Measurements from ENCODE around the gene RANBP3.

The RANBP3 gene

DNA sequence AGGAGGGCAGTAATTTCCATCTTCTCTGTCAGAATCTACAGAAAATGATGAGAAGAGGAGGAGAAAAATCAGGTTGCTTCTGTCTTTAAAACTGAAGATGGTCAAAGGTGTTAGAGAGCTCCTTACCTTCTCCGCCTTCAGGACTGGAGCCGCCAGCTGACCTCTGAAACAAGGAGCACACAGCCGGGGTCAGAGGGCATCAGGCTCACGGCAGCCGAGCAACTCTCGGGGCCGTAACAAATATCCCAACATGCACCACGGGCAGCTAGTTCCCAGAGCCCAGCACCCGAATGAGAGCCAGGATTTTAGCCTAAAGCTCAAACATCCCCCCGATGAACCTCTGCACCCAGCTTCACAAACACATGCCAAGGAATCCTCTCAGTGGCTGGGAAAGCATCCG is 36.3 kb downstream of the RANBP3 start:
- TF ChIP-seq, protein P1, sequence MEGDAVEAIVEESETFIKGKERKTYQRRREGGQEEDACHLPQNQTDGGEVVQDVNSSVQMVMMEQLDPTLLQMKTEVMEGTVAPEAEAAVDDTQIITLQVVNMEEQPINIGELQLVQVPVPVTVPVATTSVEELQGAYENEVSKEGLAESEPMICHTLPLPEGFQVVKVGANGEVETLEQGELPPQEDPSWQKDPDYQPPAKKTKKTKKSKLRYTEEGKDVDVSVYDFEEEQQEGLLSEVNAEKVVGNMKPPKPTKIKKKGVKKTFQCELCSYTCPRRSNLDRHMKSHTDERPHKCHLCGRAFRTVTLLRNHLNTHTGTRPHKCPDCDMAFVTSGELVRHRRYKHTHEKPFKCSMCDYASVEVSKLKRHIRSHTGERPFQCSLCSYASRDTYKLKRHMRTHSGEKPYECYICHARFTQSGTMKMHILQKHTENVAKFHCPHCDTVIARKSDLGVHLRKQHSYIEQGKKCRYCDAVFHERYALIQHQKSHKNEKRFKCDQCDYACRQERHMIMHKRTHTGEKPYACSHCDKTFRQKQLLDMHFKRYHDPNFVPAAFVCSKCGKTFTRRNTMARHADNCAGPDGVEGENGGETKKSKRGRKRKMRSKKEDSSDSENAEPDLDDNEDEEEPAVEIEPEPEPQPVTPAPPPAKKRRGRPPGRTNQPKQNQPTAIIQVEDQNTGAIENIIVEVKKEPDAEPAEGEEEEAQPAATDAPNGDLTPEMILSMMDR (IDR thresholded peaks at IDR 0.05; ENCODE audit: unreplicated experiment in 3 of 3) = no peak
- H3K4me1 Mint-ChIP-seq = peaks cover 70% of the 10 kb centered on the region
- peak overlapping the region in 2 of 3 experiments; percentile 6 to 20 for H3K4me3 Mint-ChIP-seq
- no peaks in the 10 kb centered on the region for H3K27me3 Mint-ChIP-seq (ENCODE audit: low read depth)
- peak overlapping the region; percentile 81 to 98 (median 86) for H3K27ac Mint-ChIP-seq
- peaks cover 47% of the 10 kb centered on the region for H3K36me3 Mint-ChIP-seq (ENCODE audit: low read depth)
- no peaks in the 10 kb centered on the region for H3K9me3 Mint-ChIP-seq

- no peaks in the 10 kb centered on the region for H3K27me3 Mint-ChIP-seq (ENCODE audit: low read depth)
- peak overlapping the region in 1 of 3 experiments; percentile 98 for H3K27ac Mint-ChIP-seq
- no peak overlapping the region for H3K4me3 Mint-ChIP-seq
- TF ChIP-seq, protein P1 (IDR thresholded peaks at IDR 0.05; ENCODE audit: unreplicated experiment in 3 of 3) = no peak
- peaks cover 72% of the 10 kb centered on the region for H3K4me1 Mint-ChIP-seq
- H3K9me3 Mint-ChIP-seq = no peaks in the 10 kb centered on the region
- peaks cover 45% of the 10 kb centered on the region for H3K36me3 Mint-ChIP-seq (ENCODE audit: low read depth)
These were observed 37.4 kb downstream of the RANBP3 start for GRCh38 chr19:5940260-5941208.

- Mint-ChIP-seq H3K27ac (peak overlapping the region; percentile 69 to 99 (median 97)), H3K36me3 (ENCODE audit: low read depth) (peaks cover 43% of the 10 kb centered on the region), H3K4me1 (peaks cover 75% of the 10 kb centered on the region), H3K27me3 (ENCODE audit: low read depth) (peaks cover 3% of the 10 kb centered on the region), H3K4me3 (peak overlapping the region in 1 of 3 experiments; percentile 50), H3K9me3 (no peaks in the 10 kb centered on the region)
- TF ChIP-seq, protein P1 (IDR thresholded peaks at IDR 0.05; ENCODE audit: unreplicated experiment in 3 of 3) = no peak
These were observed 40.4 kb downstream of the RANBP3 start for GRCh38 chr19:5937550-5937949.

GRCh38 chr19:5936292-5936592 is 41.7 kb downstream of the RANBP3 start:
- Mint-ChIP-seq H3K9me3 (no peaks in the 10 kb centered on the region), H3K36me3 (ENCODE audit: low read depth) (peaks cover 49% of the 10 kb centered on the region), H3K27ac (peak overlapping the region; percentile 95 to 99 (median 97)), H3K4me1 (peaks cover 69% of the 10 kb centered on the region), H3K4me3 (peak overlapping the region in 1 of 3 experiments; percentile 62), H3K27me3 (ENCODE audit: low read depth) (peaks cover 3% of the 10 kb centered on the region)
- TF ChIP-seq, protein P1 (IDR thresholded peaks at IDR 0.05; ENCODE audit: unreplicated experiment in 3 of 3) = no peak

DNA sequence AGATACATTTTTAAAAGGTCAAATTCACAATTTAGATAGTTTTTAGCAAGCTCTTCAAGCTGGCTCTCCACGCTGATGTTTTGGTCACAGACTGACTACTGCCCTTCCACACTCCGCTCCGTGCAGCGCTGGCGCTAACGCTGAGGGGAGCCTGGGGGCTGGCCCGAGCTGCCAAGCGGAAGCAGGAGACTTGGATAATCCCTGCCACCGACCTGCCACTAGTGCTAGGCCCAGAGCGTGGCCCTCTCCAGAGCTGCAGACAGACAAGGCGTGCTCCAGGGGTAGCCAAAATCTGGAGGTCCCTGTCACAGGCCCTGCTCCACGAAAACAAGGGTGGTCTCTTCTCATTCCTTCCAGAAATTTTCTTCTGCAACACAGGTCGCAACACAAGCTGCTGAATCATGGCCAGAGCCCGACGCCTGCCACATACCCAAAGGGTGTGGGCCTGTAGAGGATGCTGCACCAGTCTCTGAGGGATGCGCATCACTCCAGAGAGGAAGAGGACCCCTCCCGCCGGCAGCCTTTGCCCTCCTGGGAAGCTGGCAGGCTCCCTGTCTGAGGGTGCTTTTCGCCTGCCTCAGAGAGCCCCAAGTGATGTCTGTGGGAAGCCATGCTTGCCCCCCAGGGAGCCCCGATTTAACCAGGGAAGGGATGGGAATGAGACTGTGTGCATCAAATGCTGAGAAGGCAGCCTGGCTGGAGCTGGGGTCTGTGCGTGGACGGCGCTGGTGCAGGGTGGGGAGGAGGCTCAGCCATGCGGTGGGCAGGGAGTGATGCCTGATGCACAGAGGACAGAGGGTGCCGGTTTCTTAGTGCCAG is 42.3 kb downstream of the RANBP3 start:
- TF ChIP-seq, protein P1 (IDR thresholded peaks at IDR 0.05; ENCODE audit: unreplicated experiment in 3 of 3) = no peak
- peak overlapping the region; percentile 15 to 62 (median 58) for H3K4me3 Mint-ChIP-seq
- H3K9me3 Mint-ChIP-seq = no peaks in the 10 kb centered on the region
- peaks cover 66% of the 10 kb centered on the region for H3K4me1 Mint-ChIP-seq
- H3K27me3 Mint-ChIP-seq (ENCODE audit: low read depth) = peaks cover 3% of the 10 kb centered on the region
- peak overlapping the region; percentile 95 to 99 (median 97) for H3K27ac Mint-ChIP-seq
- peaks cover 51% of the 10 kb centered on the region for H3K36me3 Mint-ChIP-seq (ENCODE audit: low read depth)

Measured in nephron (organoid).